ENCODE results near the gene COLGALT1.

DNA sequence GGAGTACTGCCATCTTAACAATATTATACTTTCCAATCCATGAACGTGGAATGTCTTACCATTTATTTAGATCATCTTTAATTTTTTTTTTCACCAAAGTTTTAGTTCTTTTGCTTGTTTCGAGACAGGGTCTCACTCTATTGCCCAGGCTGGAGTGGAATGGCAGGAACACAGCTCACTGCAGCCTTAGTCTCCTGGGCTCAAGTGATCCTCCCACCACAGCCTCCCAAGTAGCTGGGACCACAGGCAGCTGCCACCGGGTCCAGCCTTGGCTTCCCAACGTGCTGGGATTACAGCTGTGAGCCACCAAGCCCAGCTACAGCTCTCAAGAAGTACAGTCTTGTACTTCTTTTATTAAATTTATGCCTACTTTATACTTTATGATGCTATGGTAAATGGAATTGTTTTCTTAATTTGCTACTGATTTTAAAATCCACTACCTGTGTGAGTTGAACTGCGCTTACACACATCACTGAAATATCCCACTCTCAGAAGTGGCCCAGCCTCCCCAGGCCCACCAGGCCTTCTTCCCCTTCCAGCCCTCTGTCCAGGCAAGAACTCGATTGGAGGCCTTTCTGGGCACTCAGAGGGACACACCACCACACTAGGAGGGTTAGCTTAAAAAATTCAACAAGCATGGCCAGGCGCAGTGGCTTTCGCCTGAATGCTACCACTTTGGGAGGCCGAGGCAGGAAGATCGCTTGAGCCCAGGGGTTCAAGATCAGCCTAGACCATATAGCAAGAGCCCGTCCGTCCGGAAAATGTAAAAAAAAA lies 45.0 kb upstream of the COLGALT1 start:
- TF ChIP-seq, protein P1, sequence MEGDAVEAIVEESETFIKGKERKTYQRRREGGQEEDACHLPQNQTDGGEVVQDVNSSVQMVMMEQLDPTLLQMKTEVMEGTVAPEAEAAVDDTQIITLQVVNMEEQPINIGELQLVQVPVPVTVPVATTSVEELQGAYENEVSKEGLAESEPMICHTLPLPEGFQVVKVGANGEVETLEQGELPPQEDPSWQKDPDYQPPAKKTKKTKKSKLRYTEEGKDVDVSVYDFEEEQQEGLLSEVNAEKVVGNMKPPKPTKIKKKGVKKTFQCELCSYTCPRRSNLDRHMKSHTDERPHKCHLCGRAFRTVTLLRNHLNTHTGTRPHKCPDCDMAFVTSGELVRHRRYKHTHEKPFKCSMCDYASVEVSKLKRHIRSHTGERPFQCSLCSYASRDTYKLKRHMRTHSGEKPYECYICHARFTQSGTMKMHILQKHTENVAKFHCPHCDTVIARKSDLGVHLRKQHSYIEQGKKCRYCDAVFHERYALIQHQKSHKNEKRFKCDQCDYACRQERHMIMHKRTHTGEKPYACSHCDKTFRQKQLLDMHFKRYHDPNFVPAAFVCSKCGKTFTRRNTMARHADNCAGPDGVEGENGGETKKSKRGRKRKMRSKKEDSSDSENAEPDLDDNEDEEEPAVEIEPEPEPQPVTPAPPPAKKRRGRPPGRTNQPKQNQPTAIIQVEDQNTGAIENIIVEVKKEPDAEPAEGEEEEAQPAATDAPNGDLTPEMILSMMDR (conservative IDR thresholded peaks at IDR 0.05; ENCODE audit: low read length) = no peak
- no peak for TF ChIP-seq EZH2phosphoT487 (IDR thresholded peaks at IDR 0.05; ENCODE audit: borderline replicate concordance, low read depth, low read length)

All from OCI-LY7 (cell line).